Endothelial cell of umbilical vein (primary cell): Measurements from ENCODE around the gene PWP1. TPM values are rescaled to one million over a fixed set of nuclear protein-coding genes. Genes with fewer than 3 reads are reported as not detected.

Experiments
- BruUV-seq: library from RNA; stranded (reverse); fragments of 400-500 nt; replicated peaks from 2 replicates; lab custom pipeline; 2021; lab: Mats Ljungman, UMichigan
- CTCF ChIA-PET: fragments of 300-600, 350-600 bp; sonication (Branson Sonifier 250); formaldehyde crosslinking; loops from one replicate; lab custom pipeline; 2021; ENCODE audit warnings: antibody characterized with exemption, inconsistent platforms; lab: Charles Lee
- POLR2A ChIA-PET: fragments of 300-600, 350-600 bp; sonication (Branson Sonifier 250); formaldehyde crosslinking; loops from one replicate; lab custom pipeline; 2021; ENCODE audit warnings: antibody characterized with exemption, inconsistent platforms; lab: Charles Lee
- DNase-seq: peaks from one replicate; pipeline ENCODE4 v3.0.0-alpha.2; 2011; ENCODE audit warnings: low read depth, low spot score
- FAIRE-seq: peaks from 2 replicates; lab custom pipeline; 2011; peaks lifted over from hg19 to GRCh38; lab: Jason Lieb, UNC
- H2AFZ ChIP-seq: 2 replicates; pipeline ENCODE4 v1.6.0; 2012; ENCODE audit warnings: low read depth, low read length, control low read depth, inconsistent platforms
- H3K27ac ChIP-seq: 2 replicates; pipeline ENCODE4 v1.5.1; 2011; ENCODE audit warnings: low read depth, mild to moderate bottlenecking, control low read depth, low read length, moderate library complexity; ENCODE audit not compliant: insufficient read depth
- H3K27me3 ChIP-seq, 2 experiments: 2 replicates each; pipeline versions ENCODE4 v1.6.0 to v1.6.1; 2011; ENCODE audit warnings: low read length in 2 of 2, mixed read lengths in 1 of 2; ENCODE audit not compliant: control insufficient read depth in 2 of 2, insufficient read depth in 2 of 2
- H3K36me3 ChIP-seq, 2 experiments: 2 replicates in 1 of 2; 3 replicates in 1 of 2; pipeline ENCODE4 v1.5.1; 2011; ENCODE audit warnings: low read length in 2 of 2, mild to moderate bottlenecking in 1 of 2, moderate library complexity in 1 of 2; ENCODE audit not compliant: control insufficient read depth in 2 of 2, insufficient read depth in 2 of 2; ENCODE audit errors: extremely low read depth in 1 of 2
- H3K4me1 ChIP-seq: 3 replicates; pipeline ENCODE4 v1.5.1; 2011; ENCODE audit warnings: mild to moderate bottlenecking, low read length; ENCODE audit not compliant: control insufficient read depth, insufficient read depth; ENCODE audit errors: extremely low read depth
- H3K4me2 ChIP-seq: 2 replicates; pipeline ENCODE4 v1.6.1; 2011; ENCODE audit warnings: low read length, control low read depth, mixed read lengths; ENCODE audit not compliant: insufficient read depth
- H3K4me3 ChIP-seq, 3 experiments: fragments of 200-600 bp in 1 of 3; sonication (generic), shearing (Covaris generic) in 1 of 3; replicated peaks in 1 of 3; 2 replicates each; pipeline ENCODE4 v1.5.1; 2011 to 2016; ENCODE audit warnings: control low read depth in 3 of 3, low read length in 3 of 3, mild to moderate bottlenecking in 2 of 3, inconsistent platforms in 1 of 3, low read depth in 1 of 3, moderate library complexity in 1 of 3; ENCODE audit not compliant: insufficient read depth in 1 of 3
- H3K79me2 ChIP-seq: 2 replicates; pipeline ENCODE4 v1.6.0; 2012; ENCODE audit warnings: low read length, inconsistent platforms; ENCODE audit not compliant: control insufficient read depth, insufficient read depth
- H3K9ac ChIP-seq: replicated peaks from 2 replicates; pipeline ENCODE3; 2011; ENCODE audit warnings: low read length, control low read depth; ENCODE audit not compliant: insufficient read depth; ENCODE audit errors: extremely low read depth
- H3K9me1 ChIP-seq: replicated peaks from 3 replicates; pipeline ENCODE4 v1.6.0; 2011; ENCODE audit warnings: mild to moderate bottlenecking, low read length; ENCODE audit not compliant: control insufficient read depth, insufficient read depth; ENCODE audit errors: extremely low read depth
- H3K9me3 ChIP-seq: replicated peaks from 2 replicates; pipeline ENCODE4 v1.5.1; 2012; ENCODE audit warnings: low read length, inconsistent platforms; ENCODE audit not compliant: control insufficient read depth, insufficient read depth
- H4K20me1 ChIP-seq: replicated peaks from 2 replicates; pipeline ENCODE3; 2011; ENCODE audit warnings: mild to moderate bottlenecking, low read length; ENCODE audit not compliant: control insufficient read depth, insufficient read depth; ENCODE audit errors: extremely low read depth
- EZH2 ChIP-seq: IDR thresholded peaks from 2 replicates; pipeline ENCODE4 v1.6.1; 2012; ENCODE audit warnings: borderline replicate concordance, low read depth, mild to moderate bottlenecking, moderate library complexity, low read length, inconsistent platforms; ENCODE audit not compliant: severe bottlenecking
- FOS ChIP-seq: IDR thresholded peaks from 2 replicates; pipeline ENCODE4 v1.6.1; 2011; ENCODE audit warnings: mild to moderate bottlenecking, low read length, moderate library complexity, borderline replicate concordance; ENCODE audit not compliant: insufficient read depth
- GATA2 ChIP-seq: IDR thresholded peaks from 2 replicates; pipeline ENCODE4 v1.7.0; 2011; ENCODE audit warnings: low read depth, mild to moderate bottlenecking, moderate library complexity, mixed read lengths, low read length; ENCODE audit not compliant: insufficient read length, insufficient read depth
- JUN ChIP-seq: IDR thresholded peaks from 2 replicates; pipeline ENCODE4 v1.6.1; 2011; ENCODE audit warnings: borderline replicate concordance, low read depth; ENCODE audit not compliant: insufficient read length, insufficient read depth
- MYC ChIP-seq: IDR thresholded peaks from one replicate; pipeline ENCODE4 v1.6.1; 2011; ENCODE audit warnings: mild to moderate bottlenecking, low read depth, low read length
- POLR2A ChIP-seq: IDR thresholded peaks from 2 replicates; pipeline ENCODE4 v1.6.1; 2012; ENCODE audit warnings: low read depth, mild to moderate bottlenecking, control low read depth, low read length
- POLR2AphosphoS5 ChIP-seq: IDR thresholded peaks from 2 replicates; pipeline ENCODE4 v1.6.1; 2012; ENCODE audit warnings: low read depth, mild to moderate bottlenecking, control low read depth, low read length, moderate library complexity; ENCODE audit not compliant: insufficient read depth
- dilution Hi-C: fragments of 300-500 bp; cut with MboI; formaldehyde crosslinking; loops from one replicate; pipeline ENCODE4 v1.15.0; 2019; ENCODE audit warnings: low sequenced_read_pairs; ENCODE audit not compliant: extremely low pct_ligation_motif_present
- intact Hi-C: fragments of 100-400 bp; cut with micrococcal nuclease; formaldehyde crosslinking; loops from one replicate; pipeline ENCODE4 v1.10.0; 2022
- polyA plus RNA-seq, 4 experiments: library from polyadenylated mRNA; depleted of rRNA in 3 of 4; stranded (reverse) in 3 of 4; unstranded in 1 of 4; fragments of >200 nt; gene quantifications; 2 replicates each; pipeline versions ENCODE4 v1.2.1 to v1.2.3, GENCODE V29; 2011 to 2012; ENCODE audit warnings: missing spikeins in 1 of 4
- total RNA-seq: library from RNA; stranded (reverse); gene quantifications from 2 replicates; pipeline ENCODE4 v1.2.3, GENCODE V29; 2021
- TF ChIP-seq, protein P1 (sequence below): IDR thresholded peaks from 2 replicates; pipeline ENCODE4 v1.6.1; 2011; ENCODE audit not compliant: insufficient read depth, insufficient read length
- TF ChIP-seq, protein P2 (sequence below), 2 donors: IDR thresholded peaks; 1 replicate in 1 of 2; 2 replicates in 1 of 2; pipeline ENCODE4 v1.5.1; 2011; ENCODE audit warnings: low read length in 2 of 2, mild to moderate bottlenecking in 2 of 2, moderate library complexity in 2 of 2, control low read depth in 1 of 2, inconsistent platforms in 1 of 2, low read depth in 1 of 2; ENCODE audit not compliant: insufficient read depth in 1 of 2; ENCODE audit errors: extremely low read depth in 1 of 2

The PWP1 gene
- total and polyA plus RNA-seq, 2 donors (not counting 3 experiments of a cell fraction or from before 2014, with no cell fraction given) = 70.8 to 154 TPM

DNA sequence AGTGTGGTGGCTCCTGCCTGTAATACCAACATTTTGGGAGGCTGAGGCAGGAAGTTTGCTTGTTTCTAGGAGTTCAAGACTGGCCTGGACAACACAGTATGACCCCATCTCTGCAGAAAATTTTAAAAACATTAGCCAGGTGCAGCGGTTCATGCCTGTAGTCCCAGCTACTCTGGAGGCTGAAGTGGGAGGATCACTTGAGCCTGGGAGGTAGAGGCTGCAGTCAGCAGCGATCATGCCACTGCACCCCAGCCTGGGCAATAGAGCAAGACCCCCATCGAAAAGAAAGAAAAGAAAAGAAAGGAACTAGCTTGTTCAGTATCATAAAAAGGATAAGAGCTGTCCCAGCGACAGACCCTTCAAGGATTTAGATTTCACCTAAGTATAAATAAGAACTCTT lies 18.1 kb upstream of the PWP1 start:
- POLR2A ChIA-PET = no interaction called here
- CTCF ChIA-PET = interaction anchor here (1.2 to 2.5 kb wide), 2 partner anchors 9 to 218 kb away, joined by 4 to 12 read pairs; no protein-coding TSS in a partner anchor

More for the DNA sequence above, 18.1 kb upstream of the PWP1 start:
- Histone ChIP-seq H3K4me1 (no peaks in the 10 kb centered on the region), H3K9ac (no peak overlapping the region), H3K4me2 (no peak overlapping the region), H3K27me3 (peaks cover 2% of the 10 kb centered on the region in 2 experiments), H3K79me2 (no peaks in the 10 kb centered on the region), H3K4me3 (no peak overlapping the region), H3K9me1 (no peaks in the 10 kb centered on the region), H3K36me3 (no peaks in the 10 kb centered on the region), H3K9me3 (no peaks in the 10 kb centered on the region), H3K27ac (no peak overlapping the region), H2AFZ (no peak overlapping the region), H4K20me1 (no peaks in the 10 kb centered on the region)
- intact Hi-C loops (no loop called here), dilution Hi-C loops (no loop called here)
- DNase-seq = no peak
- no TSS peak for BruUV-seq
- no peak for FAIRE-seq
- TF ChIP-seq EZH2 (no peak), FOS (no peak), JUN (no peak), POLR2AphosphoS5 (no peak), MYC (no peak), POLR2A (no peak), GATA2 (no peak)
- TF ChIP-seq, protein P1, sequence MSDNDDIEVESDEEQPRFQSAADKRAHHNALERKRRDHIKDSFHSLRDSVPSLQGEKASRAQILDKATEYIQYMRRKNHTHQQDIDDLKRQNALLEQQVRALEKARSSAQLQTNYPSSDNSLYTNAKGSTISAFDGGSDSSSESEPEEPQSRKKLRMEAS = no peak
- TF ChIP-seq, protein P2, sequence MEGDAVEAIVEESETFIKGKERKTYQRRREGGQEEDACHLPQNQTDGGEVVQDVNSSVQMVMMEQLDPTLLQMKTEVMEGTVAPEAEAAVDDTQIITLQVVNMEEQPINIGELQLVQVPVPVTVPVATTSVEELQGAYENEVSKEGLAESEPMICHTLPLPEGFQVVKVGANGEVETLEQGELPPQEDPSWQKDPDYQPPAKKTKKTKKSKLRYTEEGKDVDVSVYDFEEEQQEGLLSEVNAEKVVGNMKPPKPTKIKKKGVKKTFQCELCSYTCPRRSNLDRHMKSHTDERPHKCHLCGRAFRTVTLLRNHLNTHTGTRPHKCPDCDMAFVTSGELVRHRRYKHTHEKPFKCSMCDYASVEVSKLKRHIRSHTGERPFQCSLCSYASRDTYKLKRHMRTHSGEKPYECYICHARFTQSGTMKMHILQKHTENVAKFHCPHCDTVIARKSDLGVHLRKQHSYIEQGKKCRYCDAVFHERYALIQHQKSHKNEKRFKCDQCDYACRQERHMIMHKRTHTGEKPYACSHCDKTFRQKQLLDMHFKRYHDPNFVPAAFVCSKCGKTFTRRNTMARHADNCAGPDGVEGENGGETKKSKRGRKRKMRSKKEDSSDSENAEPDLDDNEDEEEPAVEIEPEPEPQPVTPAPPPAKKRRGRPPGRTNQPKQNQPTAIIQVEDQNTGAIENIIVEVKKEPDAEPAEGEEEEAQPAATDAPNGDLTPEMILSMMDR (IDR thresholded peaks at IDR 0.05; ENCODE audit: extremely low read depth in 1 of 2, insufficient read depth in 1 of 2, low read depth in 1 of 2, low read length in 2 of 2) = no peak
